H1 (cell line): ENCODE results near the gene OSM. TPM values are rescaled to one million over a fixed set of nuclear protein-coding genes. Genes with fewer than 3 reads are reported as not detected.

Experiments used
- CBX8 ChIP-seq: fragments of 300-800, 300-1000 bp; sonication (generic); IDR thresholded peaks from 2 replicates; pipeline ENCODE4 v1.7.1; 2016; ENCODE audit warnings: low read depth, low read length, borderline replicate concordance
- RAD21 ChIP-seq, 2 experiments: IDR thresholded peaks in 1 of 2; conservative IDR thresholded peaks in 1 of 2; 2 replicates each; pipeline ENCODE4 v1.6.1; 2011; ENCODE audit warnings: low read depth in 2 of 2, low read length in 2 of 2, improper control_type of control experiment in 1 of 2, inconsistent platforms in 1 of 2, mild to moderate bottlenecking in 1 of 2, moderate library complexity in 1 of 2
- RXRA ChIP-seq: IDR thresholded peaks from 2 replicates; pipeline ENCODE4 v1.6.1; 2011; ENCODE audit warnings: low read depth, mild to moderate bottlenecking, low read length, moderate library complexity; ENCODE audit not compliant: insufficient read depth
- polyA plus RNA-seq, 7 experiments: library from polyadenylated mRNA; depleted of rRNA in 3 of 7; stranded (reverse) in 5 of 7; unstranded in 2 of 7; fragments of >200 nt in 5 of 7; fragments of 200-250 nt in 2 of 7; gene quantifications; 1 replicate in 5 of 7; 2 replicates in 1 of 7; 4 replicates in 1 of 7; pipeline versions ENCODE4 v1.2.1 to v1.2.3, GENCODE V29; 2011 to 2013; ENCODE audit warnings: missing spikeins in 2 of 7, mixed read lengths in 2 of 7
- total RNA-seq: library from RNA; stranded (reverse); fragmentation: NEBNext Ultra II Directional; extraction: Animal tissue kit (Norgen Biotek cat#: 25700); gene quantifications from 2 replicates; pipeline ENCODE4 v1.2.1, GENCODE V29; 2021
- TF ChIP-seq, protein P1 (sequence below): IDR thresholded peaks from 2 replicates; pipeline ENCODE4 v1.6.1; 2011; ENCODE audit warnings: low read length, improper control_type of control experiment

The OSM gene
- total and polyA plus RNA-seq, 2 of the 8 experiments (the other 6 are each of a cell fraction or from before 2014, with no cell fraction given), result not detected

DNA sequence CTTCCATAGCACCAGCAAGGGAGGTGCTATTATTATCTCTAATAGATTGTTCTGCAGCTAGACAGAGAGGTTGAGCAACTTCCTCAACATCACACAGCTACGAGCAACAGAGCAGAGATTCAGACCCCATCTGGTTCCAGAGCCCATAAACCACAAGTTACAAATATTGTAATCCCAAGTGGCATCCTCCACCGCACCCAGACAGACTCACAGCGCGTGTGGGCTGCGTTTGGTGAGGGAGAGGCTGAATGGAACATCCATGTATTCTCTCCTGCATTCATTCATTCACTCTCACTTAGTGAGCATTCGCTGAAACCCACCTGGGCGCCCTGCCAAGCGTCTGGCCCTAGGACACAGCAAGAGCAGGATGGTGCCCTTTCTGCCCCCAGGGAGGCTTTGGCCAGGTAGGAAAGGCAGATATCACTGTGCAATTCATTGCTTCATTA, 53.6 kb downstream of the OSM start (continued):
- TF ChIP-seq, protein P1, sequence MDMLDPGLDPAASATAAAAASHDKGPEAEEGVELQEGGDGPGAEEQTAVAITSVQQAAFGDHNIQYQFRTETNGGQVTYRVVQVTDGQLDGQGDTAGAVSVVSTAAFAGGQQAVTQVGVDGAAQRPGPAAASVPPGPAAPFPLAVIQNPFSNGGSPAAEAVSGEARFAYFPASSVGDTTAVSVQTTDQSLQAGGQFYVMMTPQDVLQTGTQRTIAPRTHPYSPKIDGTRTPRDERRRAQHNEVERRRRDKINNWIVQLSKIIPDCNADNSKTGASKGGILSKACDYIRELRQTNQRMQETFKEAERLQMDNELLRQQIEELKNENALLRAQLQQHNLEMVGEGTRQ, result no peak
- TF ChIP-seq RXRA (no peak), RAD21 (IDR thresholded peaks at IDR 0.05 in 1 of 2, conservative IDR thresholded peaks at IDR 0.05 in 1 of 2; ENCODE audit: low read depth in 2 of 2, low read length in 2 of 2) (no peak), CBX8 (no peak)
- TF ChIP-seq, all 59 proteins: peak for 0

Other genes starting within 250 kb of the OSM start
- gene HORMAD2, start 186.4 kb downstream of the OSM start, total RNA-seq, result not detected in 2 replicates
- gene HORMAD2, start 186.4 kb downstream of the OSM start, polyA plus RNA-seq (2011; rRNA removed), result 0.03 TPM in 1 of 2 replicates, not detected in the other
- gene LIF, start 20.1 kb downstream of the OSM start, total RNA-seq, result 3.3 and 3.5 TPM in 2 replicates
- gene LIF, start 20.1 kb downstream of the OSM start, polyA plus RNA-seq (2011; rRNA removed), result 3.3 and 4.1 TPM in 2 replicates
- gene CASTOR1, start 22.7 kb upstream of the OSM start, total RNA-seq, result 8.4 and 10.3 TPM in 2 replicates
- 36.0 and 44.6 TPM in 2 replicates for gene CASTOR1, start 22.7 kb upstream of the OSM start, polyA plus RNA-seq (2011; rRNA removed)
- 5.4 and 6.5 TPM in 2 replicates for gene TBC1D10A, start 60.1 kb upstream of the OSM start, total RNA-seq
- gene TBC1D10A, start 60.1 kb upstream of the OSM start, polyA plus RNA-seq (2011; rRNA removed), result 7.0 and 11.3 TPM in 2 replicates
- 275 and 285 TPM in 2 replicates for gene SF3A1, start 90.0 kb upstream of the OSM start, total RNA-seq
- gene SF3A1, start 90.0 kb upstream of the OSM start, polyA plus RNA-seq (2011; rRNA removed), result 27.8 and 83.8 TPM in 2 replicates
- 4.1 and 4.8 TPM in 2 replicates for gene CCDC157, start 90.2 kb upstream of the OSM start, total RNA-seq
- 8.4 and 9.4 TPM in 2 replicates for gene CCDC157, start 90.2 kb upstream of the OSM start, polyA plus RNA-seq (2011; rRNA removed)
- gene RNF215, start 120.6 kb upstream of the OSM start, total RNA-seq, result 15.3 and 19.0 TPM in 2 replicates
- 13.1 and 16.4 TPM in 2 replicates for gene RNF215, start 120.6 kb upstream of the OSM start, polyA plus RNA-seq (2011; rRNA removed)
- gene SEC14L2, start 130.2 kb upstream of the OSM start, total RNA-seq, result 2.8 and 4.3 TPM in 2 replicates
- gene SEC14L2, start 130.2 kb upstream of the OSM start, polyA plus RNA-seq (2011; rRNA removed), result 1.8 and 3.2 TPM in 2 replicates
- gene MTFP1, start 158.9 kb upstream of the OSM start, total RNA-seq, result 59.8 and 66.4 TPM in 2 replicates
- gene MTFP1, start 158.9 kb upstream of the OSM start, polyA plus RNA-seq (2011; rRNA removed), result 98.8 and 120 TPM in 2 replicates
- gene SEC14L3, start 205.2 kb upstream of the OSM start, total RNA-seq, result not detected in 2 replicates
- not detected in 2 replicates for gene SEC14L3, start 205.2 kb upstream of the OSM start, polyA plus RNA-seq (2011; rRNA removed)
- gene SEC14L4, start 238.8 kb upstream of the OSM start, total RNA-seq, result 3.9 and 4.9 TPM in 2 replicates
- gene SEC14L4, start 238.8 kb upstream of the OSM start, polyA plus RNA-seq (2011; rRNA removed), result 2.6 and 2.9 TPM in 2 replicates